Nephron (organoid): ENCODE measurements around the gene PIK3AP1.

ENCODE experiments used
- H3K27ac Mint-ChIP-seq, 3 experiments: 2 replicates each; pipeline ENCODE4 v1.8.0; 2020; ENCODE audit warnings: mixed read lengths in 3 of 3, mild to moderate bottlenecking in 2 of 3, moderate library complexity in 1 of 3
- H3K27me3 Mint-ChIP-seq: 2 replicates; pipeline ENCODE4 v1.8.0; 2021; ENCODE audit warnings: low read depth, mild to moderate bottlenecking, moderate library complexity, mixed read lengths
- H3K36me3 Mint-ChIP-seq: 2 replicates; pipeline ENCODE4 v1.8.0; 2020; ENCODE audit warnings: low read depth, mixed read lengths
- H3K4me1 Mint-ChIP-seq: 2 replicates; pipeline ENCODE4 v1.8.0; 2020; ENCODE audit warnings: mixed read lengths
- H3K4me3 Mint-ChIP-seq, 3 experiments: 2 replicates each; pipeline ENCODE4 v1.8.0; 2020; ENCODE audit warnings: mild to moderate bottlenecking in 3 of 3, mixed read lengths in 3 of 3, moderate library complexity in 2 of 3
- H3K9me3 Mint-ChIP-seq: 2 replicates; pipeline ENCODE4 v1.8.0; 2020; ENCODE audit warnings: mixed read lengths
- CTCF ChIP-seq, 3 experiments: fragments of 200-600 bp; sonication (generic); IDR thresholded peaks; one replicate each; pipeline ENCODE4 v1.5.0; 2021; ENCODE audit warnings: antibody characterized with exemption in 3 of 3; ENCODE audit not compliant: unreplicated experiment in 3 of 3

Gene PIK3AP1

GRCh38 chr10:96619796-96620773 lies 100.2 kb downstream of the PIK3AP1 start:
- no peak for TF ChIP-seq CTCF (IDR thresholded peaks at IDR 0.05; ENCODE audit: unreplicated experiment in 3 of 3)
- Mint-ChIP-seq H3K4me1 (peaks cover 22% of the 10 kb centered on the region), H3K27ac (peak overlapping the region in 2 of 3 experiments; percentile 1 to 10), H3K9me3 (no peaks in the 10 kb centered on the region), H3K4me3 (no peak overlapping the region), H3K27me3 (peaks cover 4% of the 10 kb centered on the region), H3K36me3 (no peaks in the 10 kb centered on the region)

- no peak overlapping the region for H3K27ac Mint-ChIP-seq
- no peak for TF ChIP-seq CTCF (IDR thresholded peaks at IDR 0.05; ENCODE audit: unreplicated experiment in 3 of 3)
- H3K9me3 Mint-ChIP-seq, result no peaks in the 10 kb centered on the region
- H3K4me3 Mint-ChIP-seq, result no peak overlapping the region
- H3K27me3 Mint-ChIP-seq, result peaks cover 4% of the 10 kb centered on the region
- no peaks in the 10 kb centered on the region for H3K36me3 Mint-ChIP-seq
- H3K4me1 Mint-ChIP-seq, result peaks cover 22% of the 10 kb centered on the region
These were observed 101.2 kb downstream of the PIK3AP1 start for GRCh38 chr10:96619120-96619519.

- Mint-ChIP-seq H3K27ac (no peak overlapping the region), H3K4me3 (no peak overlapping the region), H3K36me3 (no peaks in the 10 kb centered on the region), H3K4me1 (peaks cover 22% of the 10 kb centered on the region), H3K27me3 (peaks cover 4% of the 10 kb centered on the region), H3K9me3 (no peaks in the 10 kb centered on the region)
- TF ChIP-seq CTCF (IDR thresholded peaks at IDR 0.05; ENCODE audit: unreplicated experiment in 3 of 3), result no peak
These were observed 101.7 kb downstream of the PIK3AP1 start for GRCh38 chr10:96618653-96619052.

GRCh38 chr10:96616961-96617360 lies 103.4 kb downstream of the PIK3AP1 start:
- Mint-ChIP-seq H3K4me3 (no peak overlapping the region), H3K27me3 (peaks cover 4% of the 10 kb centered on the region), H3K27ac (no peak overlapping the region), H3K4me1 (peaks cover 22% of the 10 kb centered on the region), H3K36me3 (no peaks in the 10 kb centered on the region), H3K9me3 (no peaks in the 10 kb centered on the region)
- no peak for TF ChIP-seq CTCF (IDR thresholded peaks at IDR 0.05; ENCODE audit: unreplicated experiment in 3 of 3)

- Mint-ChIP-seq H3K4me3 (no peak overlapping the region), H3K4me1 (peaks cover 17% of the 10 kb centered on the region), H3K27ac (no peak overlapping the region), H3K9me3 (no peaks in the 10 kb centered on the region), H3K36me3 (no peaks in the 10 kb centered on the region), H3K27me3 (peaks cover 4% of the 10 kb centered on the region)
- TF ChIP-seq CTCF (IDR thresholded peaks at IDR 0.05; ENCODE audit: unreplicated experiment in 3 of 3), result no peak
These were observed 105.8 kb downstream of the PIK3AP1 start for GRCh38 chr10:96614515-96614914.

GRCh38 chr10:96613576-96613975 lies 106.7 kb downstream of the PIK3AP1 start:
- no peaks in the 10 kb centered on the region for H3K36me3 Mint-ChIP-seq
- no peaks in the 10 kb centered on the region for H3K9me3 Mint-ChIP-seq
- TF ChIP-seq CTCF (IDR thresholded peaks at IDR 0.05; ENCODE audit: unreplicated experiment in 3 of 3), result no peak
- H3K4me3 Mint-ChIP-seq, result no peak overlapping the region
- H3K27ac Mint-ChIP-seq, result no peak overlapping the region
- H3K27me3 Mint-ChIP-seq, result peaks cover 4% of the 10 kb centered on the region
- peaks cover 10% of the 10 kb centered on the region for H3K4me1 Mint-ChIP-seq
